Measurements from ENCODE around the gene OTOP3.
"Not testable (repeated sequence)": the region's sequence is repeated elsewhere in the genome, so short reads cannot be mapped to it uniquely, and the experiment has no call there.

OTOP3 gene

GRCh38 chr17:74963656-74964055, 28.0 kb downstream of the OTOP3 start:
- no peak for DNase-seq

- no peak for DNase-seq
These were observed 28.6 kb downstream of the OTOP3 start for GRCh38 chr17:74964246-74964761.

- no peak for DNase-seq
These were observed 29.4 kb downstream of the OTOP3 start for GRCh38 chr17:74964988-74965622.

- DNase-seq = no peak
These were observed 32.7 kb downstream of the OTOP3 start for GRCh38 chr17:74968361-74968780.

GRCh38 chr17:74969501-74969900, 33.8 kb downstream of the OTOP3 start:
- DNase-seq = not testable (repeated sequence)

GRCh38 chr17:74970395-74970794, 34.7 kb downstream of the OTOP3 start:
- DNase-seq = no peak

GRCh38 chr17:74971069-74971841, 35.6 kb downstream of the OTOP3 start:
- DNase-seq = no peak

- no peak for DNase-seq
These were observed 36.1 kb downstream of the OTOP3 start for GRCh38 chr17:74971842-74972106.

GRCh38 chr17:74972107-74972972, 36.6 kb downstream of the OTOP3 start, which contains the start of gene HID1:
HID1 (minus strand) TSS chr17:74972759; CDS start chr17:74972656, 103 bp downstream.
- peak; percentile 16 for DNase-seq

GRCh38 chr17:74972973-74973328, 37.3 kb downstream of the OTOP3 start:
- DNase-seq = no peak

GRCh38 chr17:74975943-74976342, 40.2 kb downstream of the OTOP3 start:
- DNase-seq = no peak

GRCh38 chr17:74977802-74978201, 42.1 kb downstream of the OTOP3 start:
- no peak for DNase-seq

GRCh38 chr17:74978240-74978639, 42.5 kb downstream of the OTOP3 start:
- DNase-seq = no peak

- no peak for DNase-seq
These were observed 43.9 kb downstream of the OTOP3 start for GRCh38 chr17:74979408-74980146.

GRCh38 chr17:74981318-74981978, 45.8 kb downstream of the OTOP3 start:
- no peak for DNase-seq

GRCh38 chr17:74981979-74982662, 46.4 kb downstream of the OTOP3 start:
- peak; percentile 24 for DNase-seq

GRCh38 chr17:74982663-74983313, 47.1 kb downstream of the OTOP3 start:
- peak; percentile 19 for DNase-seq

- no peak for DNase-seq
These were observed 50.5 kb downstream of the OTOP3 start for GRCh38 chr17:74986206-74986576.

- peak; percentile 67 for DNase-seq
These were observed 51.8 kb downstream of the OTOP3 start, which contains the start of gene CDR2L for GRCh38 chr17:74987418-74987908. CDR2L (plus strand) TSS chr17:74987632; CDS start chr17:74988044, 412 bp downstream.

- DNase-seq = peak; percentile 5
These were observed 52.4 kb downstream of the OTOP3 start for GRCh38 chr17:74987909-74988711.

Measured in DMS79 treated with DMSO at 0.1 percent for 48 hours (cell line).